Kidney epithelial cell (primary cell): Measurements from ENCODE around the gene HEG1. TPM values are rescaled to one million over a fixed set of nuclear protein-coding genes. Genes with fewer than 3 reads are reported as not detected.

Experiments
- DNase-seq: peaks from one replicate; pipeline ENCODE4 v3.0.0-alpha.2; 2010; ENCODE audit warnings: low read depth
- H3K27me3 ChIP-seq: 2 replicates; pipeline ENCODE4 v1.6.0; 2011; ENCODE audit warnings: low read length; ENCODE audit not compliant: control insufficient read depth, insufficient read depth
- H3K36me3 ChIP-seq: 2 replicates; pipeline ENCODE4 v1.5.1; 2011; ENCODE audit warnings: low read length; ENCODE audit not compliant: control insufficient read depth, insufficient read depth
- H3K4me3 ChIP-seq: 2 replicates; pipeline ENCODE4 v1.5.1; 2011; ENCODE audit warnings: low read depth, mild to moderate bottlenecking, control low read depth, low read length
- total RNA-seq: library from RNA; depleted of rRNA; stranded (reverse); fragments of >200 nt; gene quantifications from 2 replicates; pipeline ENCODE4 v1.2.3, GENCODE V29; 2015
- TF ChIP-seq, protein P1 (sequence below): IDR thresholded peaks from 2 replicates; pipeline ENCODE4 v1.5.1; 2011; ENCODE audit warnings: mild to moderate bottlenecking, moderate library complexity, low read length, control low read depth, inconsistent platforms; ENCODE audit not compliant: insufficient read depth, poor library complexity, severe bottlenecking

Gene HEG1
- total RNA-seq, 1 donor from 2014 or later, result 17.4 TPM

DNA sequence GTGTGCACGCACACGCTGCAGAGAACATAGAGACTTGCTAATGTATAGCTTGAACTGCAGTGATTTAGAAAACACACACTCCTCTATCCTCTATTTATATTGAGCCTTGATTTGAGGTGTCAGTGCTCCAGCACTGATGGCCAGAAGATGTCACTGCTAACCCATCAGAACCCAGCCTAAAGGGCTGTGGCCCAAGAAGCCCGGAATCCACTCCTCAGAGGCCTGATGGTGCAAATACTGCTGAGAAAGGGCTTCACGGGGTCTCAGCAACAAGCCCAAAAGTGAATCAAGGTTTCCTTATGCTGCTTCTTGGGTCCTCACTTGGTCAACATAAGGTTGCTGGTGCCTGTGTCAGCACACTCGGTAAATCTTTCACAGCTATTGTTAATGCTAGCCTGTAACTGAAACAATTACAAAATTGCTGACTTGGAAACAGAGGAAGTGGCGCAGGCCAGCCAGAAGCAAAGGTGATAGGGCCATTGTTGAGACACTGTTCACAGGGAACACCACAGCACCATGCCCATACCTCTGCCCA is 60.3 kb downstream of the HEG1 start:
- DNase-seq, result no peak

DNA sequence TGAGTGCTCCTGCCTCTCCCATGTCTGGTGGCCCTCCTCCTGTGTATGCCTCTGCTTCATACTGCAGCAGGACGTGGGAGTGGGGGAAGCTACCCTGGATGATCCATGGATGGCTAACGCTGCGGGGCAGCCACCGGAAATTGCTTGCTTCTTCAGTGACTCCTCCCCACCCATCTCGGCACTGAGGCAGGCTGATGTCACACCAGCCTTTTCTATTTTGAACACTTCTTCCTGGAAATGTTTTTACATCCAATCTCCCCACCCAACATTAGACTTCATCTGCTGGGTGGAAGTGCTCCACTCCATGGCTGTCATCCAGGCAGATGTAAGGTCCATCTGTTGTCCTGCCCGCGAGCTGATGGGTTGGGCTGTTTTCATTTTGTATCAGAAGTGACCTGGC is 62.3 kb downstream of the HEG1 start:
- no peaks in the 10 kb centered on the region for H3K36me3 ChIP-seq
- no peaks in the 10 kb centered on the region for H3K27me3 ChIP-seq
- no peak overlapping the region for H3K4me3 ChIP-seq
- TF ChIP-seq, protein P1, sequence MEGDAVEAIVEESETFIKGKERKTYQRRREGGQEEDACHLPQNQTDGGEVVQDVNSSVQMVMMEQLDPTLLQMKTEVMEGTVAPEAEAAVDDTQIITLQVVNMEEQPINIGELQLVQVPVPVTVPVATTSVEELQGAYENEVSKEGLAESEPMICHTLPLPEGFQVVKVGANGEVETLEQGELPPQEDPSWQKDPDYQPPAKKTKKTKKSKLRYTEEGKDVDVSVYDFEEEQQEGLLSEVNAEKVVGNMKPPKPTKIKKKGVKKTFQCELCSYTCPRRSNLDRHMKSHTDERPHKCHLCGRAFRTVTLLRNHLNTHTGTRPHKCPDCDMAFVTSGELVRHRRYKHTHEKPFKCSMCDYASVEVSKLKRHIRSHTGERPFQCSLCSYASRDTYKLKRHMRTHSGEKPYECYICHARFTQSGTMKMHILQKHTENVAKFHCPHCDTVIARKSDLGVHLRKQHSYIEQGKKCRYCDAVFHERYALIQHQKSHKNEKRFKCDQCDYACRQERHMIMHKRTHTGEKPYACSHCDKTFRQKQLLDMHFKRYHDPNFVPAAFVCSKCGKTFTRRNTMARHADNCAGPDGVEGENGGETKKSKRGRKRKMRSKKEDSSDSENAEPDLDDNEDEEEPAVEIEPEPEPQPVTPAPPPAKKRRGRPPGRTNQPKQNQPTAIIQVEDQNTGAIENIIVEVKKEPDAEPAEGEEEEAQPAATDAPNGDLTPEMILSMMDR, result no peak
- DNase-seq, result no peak

More for the DNA sequence above, 60.3 kb downstream of the HEG1 start:
- TF ChIP-seq, protein P1, result peak; percentile 70
- Histone ChIP-seq H3K27me3 (no peaks in the 10 kb centered on the region), H3K4me3 (no peak overlapping the region), H3K36me3 (no peaks in the 10 kb centered on the region)

DNA sequence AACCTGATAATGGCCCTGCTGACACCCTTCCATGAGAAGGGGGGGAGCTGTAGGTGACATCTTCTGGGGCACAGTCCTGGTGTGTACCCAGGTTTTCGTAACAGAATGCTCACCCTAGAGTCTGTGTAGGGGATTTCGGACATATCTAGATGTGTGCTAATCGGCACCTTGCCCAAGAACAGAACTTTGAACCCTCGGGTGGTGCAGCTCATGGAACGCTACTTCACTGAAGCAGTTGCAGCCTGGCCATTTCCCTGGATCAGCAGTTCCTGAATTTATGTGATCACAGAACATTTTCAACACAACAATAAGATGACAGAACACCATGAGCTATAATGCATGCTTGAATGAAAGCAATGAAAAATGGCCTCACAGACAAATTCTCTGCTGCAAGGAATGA is 63.8 kb downstream of the HEG1 start:
- Histone ChIP-seq H3K36me3 (no peaks in the 10 kb centered on the region), H3K27me3 (no peaks in the 10 kb centered on the region), H3K4me3 (no peak overlapping the region)
- TF ChIP-seq, protein P1, result no peak
- DNase-seq, result no peak

DNA sequence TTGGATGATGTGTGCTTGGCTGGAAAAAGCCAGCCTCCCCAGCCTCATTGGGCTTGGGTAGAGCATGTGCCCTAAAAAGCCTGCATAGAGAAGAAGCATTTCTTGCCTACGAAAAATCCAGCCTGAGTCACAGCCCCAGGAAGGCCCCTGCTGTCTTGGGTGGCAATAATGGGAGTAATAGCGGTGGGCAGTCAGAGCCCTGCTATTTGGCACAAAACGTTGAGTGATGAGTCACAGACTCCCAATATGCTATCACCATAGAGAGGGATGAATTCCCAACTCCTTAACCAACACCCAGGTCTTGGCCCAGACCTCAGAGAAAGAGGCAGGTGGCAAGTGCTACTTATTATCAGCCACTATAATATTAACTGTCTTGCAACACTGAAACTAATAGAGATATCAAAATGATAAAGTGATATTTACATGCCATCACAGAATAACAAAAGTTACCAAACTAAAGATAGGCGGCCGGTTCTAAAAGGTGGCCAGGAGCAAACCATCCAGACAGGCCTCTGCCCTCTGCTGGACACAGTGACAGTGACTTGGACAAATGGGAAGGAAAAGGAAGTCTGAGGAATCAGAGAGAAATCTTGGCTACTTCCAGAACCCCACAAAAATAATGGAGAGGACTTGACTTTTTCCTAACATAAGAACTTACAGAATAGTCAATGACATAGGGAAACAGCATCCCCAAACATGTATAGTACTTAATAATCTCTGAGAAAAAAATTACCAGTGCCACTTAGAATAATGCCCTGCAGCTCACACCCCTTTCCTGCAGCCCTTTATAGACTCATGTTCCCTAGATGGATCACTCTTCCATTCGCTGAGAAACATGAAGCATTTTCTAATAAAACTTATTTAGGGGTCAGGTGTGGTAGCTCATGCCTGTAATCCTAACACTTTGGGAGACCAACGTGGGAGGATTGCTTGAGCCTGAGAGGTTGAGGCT is 69.3 kb downstream of the HEG1 start:
- Histone ChIP-seq H3K36me3 (no peaks in the 10 kb centered on the region), H3K4me3 (no peak overlapping the region)

DNA sequence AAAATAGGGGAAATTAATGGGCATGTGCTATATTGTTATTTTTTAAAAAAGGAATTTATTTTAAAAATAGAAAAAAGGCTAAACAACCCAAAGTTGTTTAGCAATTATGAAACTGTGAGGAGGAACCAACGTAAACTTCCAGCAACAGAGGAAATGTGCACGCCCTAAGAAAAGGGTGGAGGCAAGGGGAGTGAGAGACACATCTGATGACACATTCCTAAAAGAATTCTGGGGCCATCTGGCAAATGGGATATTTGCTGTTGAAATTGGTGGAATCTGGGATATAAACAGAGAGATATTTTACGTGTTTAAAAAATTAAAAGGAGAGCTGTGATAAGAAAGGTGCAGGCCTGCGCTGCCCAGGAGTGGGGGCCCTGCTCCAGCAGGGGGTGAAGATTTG is 70.4 kb downstream of the HEG1 start:
- Histone ChIP-seq H3K4me3 (no peak overlapping the region), H3K27me3 (no peaks in the 10 kb centered on the region), H3K36me3 (no peaks in the 10 kb centered on the region)
- TF ChIP-seq, protein P1, result no peak
- no peak for DNase-seq

More for the DNA sequence above, 69.3 kb downstream of the HEG1 start:
- no peaks in the 10 kb centered on the region for H3K27me3 ChIP-seq
- DNase-seq, result peak; percentile 51
- TF ChIP-seq, protein P1, result peak; percentile 60
